Common myeloid progenitor, CD34-positive (primary cell): Measurements from ENCODE around the gene RASAL1.
"Not testable (repeated sequence)": the region's sequence is repeated elsewhere in the genome, so short reads cannot be mapped to it uniquely, and the experiment has no call there.

Source experiments
- CTCF ChIA-PET: fragments of 350-600 bp; sonication (Branson Sonifier 250); formaldehyde crosslinking; loops from one replicate; lab custom pipeline; 2021; ENCODE audit warnings: antibody characterized with exemption; lab: Charles Lee
- POLR2A ChIA-PET: fragments of 350-600 bp; sonication (Branson Sonifier 250); formaldehyde crosslinking; loops from one replicate; lab custom pipeline; 2021; ENCODE audit warnings: antibody characterized with exemption; lab: Charles Lee
- DNase-seq, 3 donors: peaks; one replicate each; pipeline versions ENCODE4 v3.0.0 to v3.0.0-alpha.2; 2013
- H3K27ac ChIP-seq, 2 experiments: 1 replicate in 1 of 2; 2 replicates in 1 of 2; pipeline ENCODE4 v1.7.0; 2013; ENCODE audit warnings: inconsistent platforms in 2 of 2, low read length in 2 of 2, mild to moderate bottlenecking in 2 of 2, low read depth in 1 of 2, moderate library complexity in 1 of 2; ENCODE audit not compliant: severe bottlenecking in 2 of 2, insufficient read depth in 1 of 2, poor library complexity in 1 of 2
- H3K27me3 ChIP-seq, 5 experiments: replicated peaks in 2 of 5; 1 replicate in 3 of 5; 2 replicates in 2 of 5; pipeline versions ENCODE4 v1.6.1 to v1.7.0; 2013; ENCODE audit warnings: low read length in 4 of 5, mild to moderate bottlenecking in 2 of 5, moderate library complexity in 2 of 5, inconsistent platforms in 1 of 5; ENCODE audit not compliant: insufficient read depth in 5 of 5, control insufficient read depth in 4 of 5
- H3K36me3 ChIP-seq, 4 experiments: 1 replicate in 2 of 4; 2 replicates in 2 of 4; pipeline versions ENCODE4 v1.6.1 to v1.7.0; 2013; ENCODE audit warnings: low read length in 3 of 4, control low read depth in 1 of 4, mild to moderate bottlenecking in 1 of 4; ENCODE audit not compliant: control insufficient read depth in 4 of 4, insufficient read depth in 4 of 4
- H3K4me1 ChIP-seq, 4 experiments: 1 replicate in 3 of 4; 2 replicates in 1 of 4; pipeline versions ENCODE4 v1.6.1 to v1.7.1; 2013; ENCODE audit warnings: low read length in 3 of 4, mild to moderate bottlenecking in 3 of 4, control low read depth in 1 of 4, inconsistent platforms in 1 of 4, moderate library complexity in 1 of 4; ENCODE audit not compliant: control insufficient read depth in 4 of 4, insufficient read depth in 4 of 4; ENCODE audit errors: control extremely low read depth in 1 of 4
- H3K4me3 ChIP-seq, 7 experiments: 1 replicate in 4 of 7; 2 replicates in 3 of 7; pipeline versions ENCODE4 v1.5.1 to v1.7.0; 2013; ENCODE audit warnings: mild to moderate bottlenecking in 7 of 7, low read length in 6 of 7, moderate library complexity in 6 of 7, inconsistent platforms in 2 of 7, low read depth in 2 of 7, control low read depth in 1 of 7; ENCODE audit not compliant: insufficient read depth in 4 of 7, control insufficient read depth in 1 of 7; ENCODE audit errors: extremely low read depth in 1 of 7
- H3K9me3 ChIP-seq, 5 experiments: 1 replicate in 4 of 5; 2 replicates in 1 of 5; pipeline versions ENCODE4 v1.6.1 to v1.7.1; 2013; ENCODE audit warnings: low read length in 4 of 5, mild to moderate bottlenecking in 2 of 5, inconsistent platforms in 1 of 5, low read depth in 1 of 5, moderate library complexity in 1 of 5; ENCODE audit not compliant: control insufficient read depth in 4 of 5, insufficient read depth in 2 of 5; ENCODE audit errors: control extremely low read depth in 1 of 5
- WGBS: methylation state at CpG from one replicate; pipeline ENCODE4 v1.1.5; 2013; ENCODE audit not compliant: insufficient coverage; 5-methylcytosine and 5-hydroxymethylcytosine counted together

Gene RASAL1

GRCh38 chr12:113142173-113142885 lies 6.8 kb upstream of the RASAL1 start:
- peaks cover 0 to 2% (median 0%) of the 10 kb centered on the region in 5 experiments for H3K9me3 ChIP-seq
- H3K4me1 ChIP-seq: peaks cover 0 to 21% (median 14%) of the 10 kb centered on the region in 4 experiments
- H3K4me3 ChIP-seq: peak overlapping the region in 2 of 7 experiments; percentile 0 to 14
- no peaks in the 10 kb centered on the region for H3K27me3 ChIP-seq
- DNase-seq: peak; percentile 40 to 86 (median 86)
- no peaks in the 10 kb centered on the region for H3K36me3 ChIP-seq
- WGBS: 35% methylated on average over 8 of the region's 17 CpGs
- CTCF ChIA-PET: interaction anchor here (1.0 to 11.0 kb wide), 4 partner anchors 8 to 19 kb away, joined by 4 to 149 read pairs (median 4); partner anchors contain the start of gene CFAP73
- POLR2A ChIA-PET: no interaction called here
- H3K27ac ChIP-seq: peak overlapping the region in 1 of 2 experiments; percentile 45

- H3K27me3 ChIP-seq, H3K36me3 ChIP-seq, DNase-seq, H3K9me3 ChIP-seq, POLR2A ChIA-PET, H3K27ac ChIP-seq, H3K4me3 ChIP-seq: not testable (repeated sequence)
- CTCF ChIA-PET: interaction anchor here (1.2 to 11.0 kb wide), 3 partner anchors 9 to 19 kb away, joined by 3 to 149 read pairs (median 4); partner anchors contain the start of gene CFAP73
- H3K4me1 ChIP-seq: peaks cover 0 to 25% (median 14%) of the 10 kb centered on the region in 4 experiments
- 80% methylated on average over 1 of the region's 3 CpGs for WGBS
Observed at GRCh38 chr12:113141716-113142115, 6.2 kb upstream of the RASAL1 start.

- DNase-seq: no peak
- Histone ChIP-seq H3K9me3 (no peaks in the 10 kb centered on the region), H3K27ac (no peak overlapping the region), H3K4me1 (peaks cover 3 to 35% (median 24%) of the 10 kb centered on the region in 4 experiments), H3K36me3 (no peaks in the 10 kb centered on the region), H3K4me3 (no peak overlapping the region), H3K27me3 (no peaks in the 10 kb centered on the region)
- 100% methylated on average over 2 of the region's 7 CpGs for WGBS
- ChIA-PET CTCF (interaction anchor here (1.2 to 11.0 kb wide), 2 partner anchors 10 to 11 kb away, joined by 3 to 149 read pairs; partner anchors contain the start of gene CFAP73), POLR2A (no interaction called here)
Observed at GRCh38 chr12:113140706-113141105, 5.1 kb upstream of the RASAL1 start.

- Histone ChIP-seq H3K4me3 (no peak overlapping the region), H3K27ac (no peak overlapping the region), H3K4me1 (peaks cover 3 to 48% (median 32%) of the 10 kb centered on the region in 4 experiments), H3K36me3 (no peaks in the 10 kb centered on the region), H3K9me3 (no peaks in the 10 kb centered on the region), H3K27me3 (peaks cover 0 to 10% (median 2%) of the 10 kb centered on the region in 5 experiments)
- ChIA-PET CTCF (interaction anchor here (1.2 to 11.0 kb wide), 6 partner anchors 12 to 39 kb away, joined by 3 to 149 read pairs (median 4); partner anchors contain the start of gene CFAP73), POLR2A (no interaction called here)
- DNase-seq: no peak
- WGBS: 93% methylated on average over 3 of the region's 3 CpGs
Observed at GRCh38 chr12:113138826-113139225, 3.3 kb upstream of the RASAL1 start.

GRCh38 chr12:113137861-113138783 lies 2.6 kb upstream of the RASAL1 start:
- H3K4me1 ChIP-seq: peaks cover 3 to 44% (median 31%) of the 10 kb centered on the region in 4 experiments
- peaks cover 0 to 10% (median 2%) of the 10 kb centered on the region in 5 experiments for H3K27me3 ChIP-seq
- ChIA-PET POLR2A (no interaction called here), CTCF (interaction anchor here (0.9 to 11.0 kb wide), 9 partner anchors 12 to 47 kb away, joined by 3 to 149 read pairs (median 4); partner anchors contain the start of gene CFAP73)
- DNase-seq: no peak
- H3K36me3 ChIP-seq: no peaks in the 10 kb centered on the region
- no peak overlapping the region for H3K4me3 ChIP-seq
- no peaks in the 10 kb centered on the region for H3K9me3 ChIP-seq
- no peak overlapping the region for H3K27ac ChIP-seq
- 83% methylated on average over 12 of the region's 12 CpGs for WGBS

- POLR2A ChIA-PET: no interaction called here
- no peak for DNase-seq
- H3K36me3 ChIP-seq: no peaks in the 10 kb centered on the region
- H3K4me1 ChIP-seq: peaks cover 3 to 34% (median 20%) of the 10 kb centered on the region in 4 experiments
- 96% methylated on average over 6 of the region's 6 CpGs for WGBS
- H3K27me3 ChIP-seq: peaks cover 0 to 10% (median 2%) of the 10 kb centered on the region in 5 experiments
- H3K9me3 ChIP-seq: no peaks in the 10 kb centered on the region
- H3K27ac ChIP-seq: no peak overlapping the region
- H3K4me3 ChIP-seq: no peak overlapping the region
- CTCF ChIA-PET: interaction anchor here (0.9 to 11.0 kb wide), 8 partner anchors 13 to 144 kb away, joined by 3 to 149 read pairs (median 10); partner anchors contain the start of gene CFAP73
Observed at GRCh38 chr12:113136990-113137511, 1.5 kb upstream of the RASAL1 start.
